NCI-H2029 (cell line): ENCODE results near the gene CCDC47.

Experiments
- DNase-seq: peaks from one replicate; lab custom pipeline; 2025; lab: John Stamatoyannopoulos, UW

Gene CCDC47

DNA sequence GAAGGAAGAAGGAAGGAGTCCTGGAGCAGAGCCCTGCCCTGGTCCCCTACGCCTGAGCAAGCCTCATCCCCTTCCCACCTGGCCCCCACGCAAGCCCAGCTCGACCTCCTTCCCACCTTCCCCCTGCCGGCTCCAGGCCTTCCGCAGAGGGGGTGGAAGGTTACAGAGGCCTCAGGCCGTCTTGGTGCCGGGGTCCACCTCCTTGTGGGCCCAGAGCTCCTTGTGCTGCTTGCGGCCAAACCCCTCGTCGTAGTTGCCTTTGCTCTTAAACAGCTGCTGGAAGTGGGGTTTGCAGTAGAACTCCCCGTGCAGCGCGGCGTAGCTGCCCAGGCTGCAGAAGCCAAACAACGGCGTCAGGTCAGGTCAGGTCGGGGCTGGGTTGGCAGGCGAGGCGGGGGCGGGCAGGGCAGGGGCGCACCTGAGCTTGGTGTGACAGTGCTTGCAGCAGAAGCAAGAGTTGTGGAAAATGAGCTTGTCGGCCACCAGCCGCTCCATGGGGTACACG, 75.0 kb downstream of the CCDC47 start:
- no peak for DNase-seq

DNA sequence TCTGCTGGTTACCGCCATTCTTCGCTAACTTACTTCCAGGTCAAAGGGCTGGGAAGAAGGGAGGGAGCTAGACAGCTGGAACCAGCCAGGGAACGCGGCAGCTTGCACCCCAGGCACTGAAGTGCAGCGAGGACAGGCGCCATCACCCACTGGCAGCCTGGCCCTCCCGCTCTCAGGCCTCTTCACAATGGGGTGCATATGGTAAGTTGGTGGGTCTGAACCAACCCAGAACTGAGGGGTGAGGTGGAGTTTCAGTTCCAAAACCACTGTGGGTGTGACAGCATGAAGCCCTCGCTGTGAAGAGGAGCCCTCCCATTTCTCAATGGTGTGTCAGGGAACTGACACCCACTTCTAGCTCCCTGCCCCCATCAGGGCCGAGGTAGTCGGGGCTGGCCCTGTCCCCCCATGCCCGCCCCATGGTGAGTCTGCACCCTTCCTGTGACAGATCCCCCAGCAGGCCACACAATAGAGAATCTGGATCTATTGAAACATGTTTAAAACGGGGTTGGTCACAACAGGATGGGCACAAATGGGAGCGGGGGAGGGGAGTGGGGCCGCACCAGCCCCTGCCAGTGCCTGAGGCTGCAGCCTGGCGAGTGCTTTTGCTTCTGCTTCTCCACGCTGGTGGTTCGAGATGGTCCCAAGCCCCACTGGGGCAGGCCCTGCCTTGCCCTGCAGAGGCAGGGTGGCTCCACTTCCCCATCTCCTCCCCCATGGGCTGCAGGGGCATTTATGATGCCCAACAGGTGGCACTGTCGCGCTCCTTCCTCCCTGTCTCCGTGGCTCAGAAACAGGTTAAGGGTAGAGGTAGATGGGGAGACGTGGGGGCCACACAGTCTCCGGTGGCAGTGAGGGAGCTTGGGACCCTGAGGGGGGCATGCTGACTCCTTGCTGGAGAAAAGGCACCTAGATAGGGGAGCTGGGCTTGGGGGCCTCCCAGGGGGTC, 75.8 kb downstream of the CCDC47 start:
- peak; percentile 51 for DNase-seq

GRCh38 chr17:63696381-63696961, 76.9 kb downstream of the CCDC47 start:
- no peak for DNase-seq

GRCh38 chr17:63695889-63696288, 77.5 kb downstream of the CCDC47 start:
- no peak for DNase-seq
